ENCODE results near the gene GNG11. TPM values are rescaled to one million over a fixed set of nuclear protein-coding genes. Genes with fewer than 3 reads are reported as not detected.

GNG11 gene
- total and polyA plus RNA-seq, 8 donors = 15.6 to 54.5 (median 46.5) TPM

DNA sequence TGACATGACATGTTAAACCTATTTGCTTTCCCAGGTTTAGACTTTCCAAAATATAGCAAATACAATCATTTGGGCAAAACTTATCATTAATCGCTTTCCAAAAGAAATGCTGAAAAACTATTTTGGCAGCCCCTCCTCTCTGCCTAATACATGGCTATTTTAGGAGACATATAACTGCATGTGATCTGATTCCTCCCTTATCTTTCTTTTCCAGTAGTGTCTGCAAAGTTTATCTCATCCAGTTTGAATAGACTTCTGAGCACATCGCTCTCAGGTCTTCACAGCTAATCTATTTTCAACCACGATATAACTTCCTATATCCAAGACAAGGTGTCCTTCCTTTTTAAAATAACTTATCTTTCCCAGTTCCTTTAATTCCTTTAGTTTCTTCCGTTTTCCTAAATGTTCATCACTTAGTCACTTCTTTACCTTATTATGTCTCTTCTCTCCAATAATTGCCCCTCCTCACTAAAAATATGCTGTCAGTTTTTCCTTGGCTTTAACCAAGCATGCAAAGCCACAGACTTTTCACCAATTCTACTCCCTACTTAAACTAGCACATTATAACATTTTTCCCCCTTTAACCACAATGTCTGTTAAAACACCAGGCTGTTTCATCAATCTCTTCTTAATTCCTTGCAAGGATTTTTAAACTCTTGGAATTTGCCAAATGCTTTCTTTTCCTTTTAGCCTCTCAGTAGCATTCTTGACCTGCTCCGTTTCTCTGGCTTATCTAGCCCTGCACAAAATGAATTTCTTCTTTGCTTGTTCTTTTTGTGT lies 24.4 kb downstream of the GNG11 start:
- no peak for DNase-seq
- TF ChIP-seq, protein P1, sequence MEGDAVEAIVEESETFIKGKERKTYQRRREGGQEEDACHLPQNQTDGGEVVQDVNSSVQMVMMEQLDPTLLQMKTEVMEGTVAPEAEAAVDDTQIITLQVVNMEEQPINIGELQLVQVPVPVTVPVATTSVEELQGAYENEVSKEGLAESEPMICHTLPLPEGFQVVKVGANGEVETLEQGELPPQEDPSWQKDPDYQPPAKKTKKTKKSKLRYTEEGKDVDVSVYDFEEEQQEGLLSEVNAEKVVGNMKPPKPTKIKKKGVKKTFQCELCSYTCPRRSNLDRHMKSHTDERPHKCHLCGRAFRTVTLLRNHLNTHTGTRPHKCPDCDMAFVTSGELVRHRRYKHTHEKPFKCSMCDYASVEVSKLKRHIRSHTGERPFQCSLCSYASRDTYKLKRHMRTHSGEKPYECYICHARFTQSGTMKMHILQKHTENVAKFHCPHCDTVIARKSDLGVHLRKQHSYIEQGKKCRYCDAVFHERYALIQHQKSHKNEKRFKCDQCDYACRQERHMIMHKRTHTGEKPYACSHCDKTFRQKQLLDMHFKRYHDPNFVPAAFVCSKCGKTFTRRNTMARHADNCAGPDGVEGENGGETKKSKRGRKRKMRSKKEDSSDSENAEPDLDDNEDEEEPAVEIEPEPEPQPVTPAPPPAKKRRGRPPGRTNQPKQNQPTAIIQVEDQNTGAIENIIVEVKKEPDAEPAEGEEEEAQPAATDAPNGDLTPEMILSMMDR (IDR thresholded peaks at IDR 0.05) = no peak
- Histone ChIP-seq H3K4me1 (no peaks in the 10 kb centered on the region), H3K9me3 (no peaks in the 10 kb centered on the region), H3K27me3 (no peaks in the 10 kb centered on the region), H3K4me3 (no peak overlapping the region), H3K36me3 (no peaks in the 10 kb centered on the region), H3K27ac (peak overlapping the region in 1 of 2 donors; percentile 15)
- intact Hi-C loops (cut with DNase I) = no loop called here
- ATAC-seq = no peak

GRCh38 chr7:93948106-93948505 lies 26.6 kb downstream of the GNG11 start:
- Histone ChIP-seq H3K27me3 (no peaks in the 10 kb centered on the region), H3K9me3 (no peaks in the 10 kb centered on the region), H3K4me1 (no peaks in the 10 kb centered on the region), H3K4me3 (no peak overlapping the region), H3K36me3 (no peaks in the 10 kb centered on the region), H3K27ac (no peak overlapping the region)
- TF ChIP-seq, protein P1 (IDR thresholded peaks at IDR 0.05) = no peak
- DNase-seq = no peak
- intact Hi-C loops (cut with DNase I) = no loop called here
- no peak for ATAC-seq

DNA sequence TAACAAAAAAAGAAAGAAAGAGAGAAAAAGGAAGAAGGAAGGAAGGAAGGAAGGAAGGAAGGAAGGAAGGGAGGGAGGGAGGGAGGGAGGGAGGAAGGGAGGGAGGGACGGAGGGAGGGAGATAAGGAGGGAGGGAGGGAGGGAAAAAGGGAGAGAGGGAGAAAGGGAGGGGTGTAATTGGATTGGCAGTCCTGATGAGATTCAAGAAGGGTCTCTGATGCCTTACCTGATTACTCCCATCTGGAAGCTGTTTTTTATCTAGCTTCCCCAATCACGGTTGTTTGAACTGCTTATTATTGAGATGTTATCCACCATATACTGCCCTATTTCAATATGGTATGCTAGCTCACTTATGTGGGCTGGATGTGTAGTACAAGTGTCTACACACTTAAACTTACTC lies 27.3 kb downstream of the GNG11 start:
- no peak for DNase-seq
- no peaks in the 10 kb centered on the region for H3K27me3 ChIP-seq
- H3K9me3 ChIP-seq = no peaks in the 10 kb centered on the region
- no peak overlapping the region for H3K27ac ChIP-seq
- no peaks in the 10 kb centered on the region for H3K4me1 ChIP-seq
- no peak for ATAC-seq
- TF ChIP-seq, protein P1 (IDR thresholded peaks at IDR 0.05) = no peak
- no peak overlapping the region for H3K4me3 ChIP-seq
- no peaks in the 10 kb centered on the region for H3K36me3 ChIP-seq
- intact Hi-C loops (cut with DNase I) = no loop called here

DNA sequence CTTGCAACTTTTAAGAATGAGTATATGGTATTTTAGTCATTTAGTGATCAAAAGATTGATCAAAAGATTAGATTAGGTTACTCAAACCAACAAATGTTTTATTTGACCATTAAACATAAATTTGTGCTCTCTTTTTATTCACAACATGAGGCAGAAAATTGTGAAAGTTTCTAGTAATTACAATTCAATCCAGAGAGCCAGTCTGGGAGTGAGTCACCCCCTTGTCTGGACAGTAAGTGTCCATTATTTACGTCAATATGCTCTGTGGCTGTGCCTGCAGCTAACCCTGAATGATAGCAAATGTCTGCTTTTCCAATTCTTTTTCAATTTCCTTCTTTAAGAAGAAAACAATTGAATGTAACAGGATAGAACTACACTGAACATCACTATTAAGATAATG lies 27.9 kb downstream of the GNG11 start:
- DNase-seq = no peak
- no peaks in the 10 kb centered on the region for H3K9me3 ChIP-seq
- no peaks in the 10 kb centered on the region for H3K4me1 ChIP-seq
- intact Hi-C loops (cut with DNase I) = no loop called here
- no peak overlapping the region for H3K27ac ChIP-seq
- H3K27me3 ChIP-seq = no peaks in the 10 kb centered on the region
- no peak overlapping the region for H3K4me3 ChIP-seq
- ATAC-seq = peak; percentile 49
- no peaks in the 10 kb centered on the region for H3K36me3 ChIP-seq
- TF ChIP-seq, protein P1 (IDR thresholded peaks at IDR 0.05) = no peak

- ATAC-seq (no peak), DNase-seq (no peak)
- H3K4me3 ChIP-seq = no peak overlapping the region
- intact Hi-C loops (cut with DNase I) = no loop called here
- H3K36me3 ChIP-seq = no peaks in the 10 kb centered on the region
- no peaks in the 10 kb centered on the region for H3K4me1 ChIP-seq
- H3K27me3 ChIP-seq = no peaks in the 10 kb centered on the region
- no peaks in the 10 kb centered on the region for H3K9me3 ChIP-seq
- no peak overlapping the region for H3K27ac ChIP-seq
- TF ChIP-seq, protein P1 (IDR thresholded peaks at IDR 0.05) = no peak
These were observed 33.8 kb downstream of the GNG11 start for GRCh38 chr7:93955304-93955703.

Data from left lung (tissue), 10 donors.